SK-N-SH treated with all-trans-retinoic acid at 6 μM for 48 hours (cell line): ENCODE results near the gene WDR36.

Experiments
- ARNTL ChIP-seq: fragments of 450-650 bp; formaldehyde crosslinking; IDR thresholded peaks from 2 replicates; pipeline ENCODE4 v1.5.0; 2020; ENCODE audit warnings: low read depth, mild to moderate bottlenecking, moderate library complexity, borderline replicate concordance
- CREB5 ChIP-seq: fragments of 250-450 bp; sonication (Bioruptor Pico); IDR thresholded peaks from 2 replicates; pipeline ENCODE4 v1.5.1; 2020; ENCODE audit warnings: low read depth, mild to moderate bottlenecking, moderate library complexity
- CSRNP3 ChIP-seq: fragments of 250-450 bp; sonication (Bioruptor Pico); IDR thresholded peaks from 2 replicates; pipeline ENCODE4 v1.5.1; 2021; ENCODE audit warnings: mild to moderate bottlenecking, moderate library complexity
- PATZ1 ChIP-seq: fragments of 250-450 bp; sonication (Bioruptor Pico); IDR thresholded peaks from 2 replicates; pipeline ENCODE4 v1.8.0; 2020; ENCODE audit warnings: mild to moderate bottlenecking, moderate library complexity, borderline replicate concordance
- TCF4 ChIP-seq: fragments of 250-450 bp; sonication (Bioruptor Pico); IDR thresholded peaks from 2 replicates; pipeline ENCODE4 v1.8.0; 2021; ENCODE audit warnings: mild to moderate bottlenecking, moderate library complexity, borderline replicate concordance
- ZC3H10 ChIP-seq: fragments of 250-450 bp; sonication (Bioruptor Pico); IDR thresholded peaks from 2 replicates; pipeline ENCODE4 v1.5.1; 2021; ENCODE audit warnings: mild to moderate bottlenecking, moderate library complexity
- ZFP3 ChIP-seq: fragments of 250-450 bp; sonication (Bioruptor Pico); IDR thresholded peaks from 2 replicates; pipeline ENCODE4 v1.5.0; 2020; ENCODE audit warnings: mild to moderate bottlenecking, moderate library complexity
- ZNF8 ChIP-seq: fragments of 450-650 bp; formaldehyde crosslinking; IDR thresholded peaks from 2 replicates; pipeline ENCODE4 v1.5.0; 2020; ENCODE audit warnings: mild to moderate bottlenecking, moderate library complexity

GRCh38 chr5:111144352-111144930 is 52.3 kb downstream of the WDR36 start:
- TF ChIP-seq ZNF8 (CRISPR knock-in tag) = no peak
- no peak for TF ChIP-seq ARNTL (CRISPR knock-in tag)
- TF ChIP-seq TCF4 (CRISPR knock-in tag) = no peak
- no peak for TF ChIP-seq CREB5
- no peak for TF ChIP-seq ZC3H10 (CRISPR knock-in tag)
- TF ChIP-seq PATZ1 = no peak
- no peak for TF ChIP-seq ZFP3 (CRISPR knock-in tag)
- TF ChIP-seq CSRNP3 = no peak
